Embryonic facial prominence (tissue), 1 donor: ENCODE measurements around the gene PATL2.
"Not testable (repeated sequence)": the region's sequence is repeated elsewhere in the genome, so short reads cannot be mapped to it uniquely, and the experiment has no call there.

Experiments
- DNase-seq: peaks from one replicate; pipeline ENCODE4 v3.0.0-alpha.2; 2016; ENCODE audit errors: extremely low spot score

Gene PATL2

DNA sequence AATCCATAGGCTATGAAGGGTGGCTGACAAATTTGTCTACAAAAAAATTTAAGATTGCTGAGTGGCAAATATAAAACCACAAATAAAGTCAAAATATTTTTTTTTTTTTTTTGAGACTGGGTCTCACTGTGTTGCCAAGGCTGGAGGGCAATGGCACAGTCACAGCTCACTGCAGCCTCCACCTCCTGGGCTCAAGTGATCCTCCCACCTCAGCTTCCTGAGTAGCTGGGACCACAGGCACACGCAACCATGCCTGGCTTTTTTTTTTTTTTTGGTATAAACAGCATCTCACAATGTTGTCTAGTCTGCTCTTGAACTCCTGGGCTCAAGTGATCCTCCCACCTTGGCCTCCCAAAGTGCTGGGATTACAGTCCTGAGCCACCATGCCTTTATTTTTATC, 20.9 kb downstream of the PATL2 start:
- not testable (repeated sequence) for DNase-seq

DNA sequence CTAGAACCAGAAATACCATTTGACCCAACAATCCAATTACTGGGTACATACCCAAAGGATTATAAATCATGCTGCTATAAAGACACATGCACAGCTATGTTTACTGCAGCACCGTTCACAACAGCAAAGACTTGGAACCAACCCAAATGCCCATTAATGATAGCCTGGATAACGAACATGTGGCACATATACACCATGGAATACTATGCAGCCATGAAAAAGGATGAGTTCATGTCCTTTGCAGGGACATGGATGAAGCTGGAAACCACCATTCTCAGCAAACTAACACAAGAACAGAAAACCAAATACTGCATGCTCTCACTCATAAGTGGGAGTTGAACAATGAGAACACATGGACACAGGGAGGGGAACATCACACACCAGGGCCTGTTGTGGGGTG, 21.8 kb downstream of the PATL2 start:
- not testable (repeated sequence) for DNase-seq

DNA sequence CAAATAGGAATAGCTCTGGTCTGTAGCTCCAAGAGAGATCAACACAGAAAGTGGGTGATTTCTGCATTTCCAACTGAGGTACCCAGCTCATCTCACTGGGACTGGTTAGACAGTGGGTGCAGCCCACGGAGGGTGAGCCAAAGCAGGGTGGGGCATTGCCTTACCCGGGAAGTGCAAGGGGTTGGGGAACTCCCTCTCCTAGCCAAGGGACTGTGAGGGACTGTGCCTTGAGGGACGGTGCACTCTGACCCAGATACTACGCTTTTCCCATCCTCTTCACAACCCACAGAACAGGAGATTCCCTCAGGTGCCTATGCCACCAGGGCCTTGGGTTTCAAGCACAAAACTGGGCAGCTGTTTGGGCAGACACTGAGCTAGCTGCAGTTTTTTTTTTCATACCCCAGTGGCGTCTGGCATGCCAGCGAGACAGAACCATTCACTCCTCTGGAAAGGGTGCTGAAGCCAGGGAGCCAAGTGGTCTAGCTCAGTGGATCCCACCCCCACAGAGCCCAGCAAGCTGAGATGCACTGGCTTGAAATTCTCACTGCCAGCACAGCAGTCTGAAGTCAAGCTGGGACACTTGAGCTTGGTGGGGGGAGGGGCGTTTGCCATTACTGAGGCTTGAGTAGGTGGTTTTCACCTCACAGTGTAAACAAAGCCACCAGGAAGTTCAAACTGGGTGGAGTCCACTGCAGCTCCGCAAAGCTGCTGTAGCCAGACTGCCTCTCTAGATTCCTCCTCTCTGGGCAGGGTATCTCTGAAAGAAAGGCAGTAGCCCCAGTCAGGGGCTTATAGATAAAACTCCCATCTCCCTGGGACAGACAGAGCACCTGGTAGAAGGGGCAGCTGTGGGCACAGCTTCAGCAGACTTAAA, 28.1 kb downstream of the PATL2 start:
- not testable (repeated sequence) for DNase-seq

GRCh38 chr15:44682211-44682610, 28.9 kb downstream of the PATL2 start:
- DNase-seq, result no peak

GRCh38 chr15:44676676-44677075, 34.4 kb downstream of the PATL2 start:
- DNase-seq, result no peak

DNA sequence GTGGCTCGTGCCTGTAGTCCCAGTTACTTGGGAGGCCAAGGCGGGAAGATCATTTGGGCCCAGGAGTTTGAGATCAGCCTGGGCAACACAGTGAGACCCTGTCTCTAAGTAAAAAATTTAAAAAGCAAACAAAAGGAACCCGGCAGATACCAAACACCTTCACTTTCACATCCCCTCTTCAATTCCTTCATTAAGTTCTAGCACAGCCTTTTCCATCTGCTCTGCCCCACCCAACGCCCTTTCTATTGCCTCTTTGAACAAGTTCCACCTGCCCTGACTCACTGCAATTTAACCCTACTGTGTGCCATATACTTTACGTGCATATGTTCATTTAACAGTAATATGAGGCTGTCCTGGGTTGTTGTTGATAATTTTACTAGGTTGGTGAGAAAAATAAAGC, 35.2 kb downstream of the PATL2 start:
- DNase-seq, result no peak

DNA sequence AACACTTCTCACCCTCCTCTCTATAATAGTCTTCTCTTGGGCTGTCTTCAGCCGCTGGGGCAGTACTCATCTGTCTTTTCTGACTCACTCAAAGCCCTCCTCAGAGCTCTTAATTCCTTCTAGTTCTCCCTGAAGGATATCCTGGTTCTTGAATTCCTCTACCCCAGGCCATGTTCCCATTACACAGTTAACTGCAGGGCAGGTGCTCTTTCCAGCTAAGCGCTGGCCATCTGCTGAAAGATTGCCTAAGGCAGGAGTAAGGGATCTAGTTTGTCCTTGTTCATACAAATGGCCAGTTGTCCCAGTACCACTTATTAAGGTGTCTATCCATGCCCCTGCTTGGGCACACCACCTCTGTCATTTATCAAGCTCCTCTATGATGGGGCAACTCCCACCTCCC, 37.5 kb downstream of the PATL2 start:
- DNase-seq, result no peak

DNA sequence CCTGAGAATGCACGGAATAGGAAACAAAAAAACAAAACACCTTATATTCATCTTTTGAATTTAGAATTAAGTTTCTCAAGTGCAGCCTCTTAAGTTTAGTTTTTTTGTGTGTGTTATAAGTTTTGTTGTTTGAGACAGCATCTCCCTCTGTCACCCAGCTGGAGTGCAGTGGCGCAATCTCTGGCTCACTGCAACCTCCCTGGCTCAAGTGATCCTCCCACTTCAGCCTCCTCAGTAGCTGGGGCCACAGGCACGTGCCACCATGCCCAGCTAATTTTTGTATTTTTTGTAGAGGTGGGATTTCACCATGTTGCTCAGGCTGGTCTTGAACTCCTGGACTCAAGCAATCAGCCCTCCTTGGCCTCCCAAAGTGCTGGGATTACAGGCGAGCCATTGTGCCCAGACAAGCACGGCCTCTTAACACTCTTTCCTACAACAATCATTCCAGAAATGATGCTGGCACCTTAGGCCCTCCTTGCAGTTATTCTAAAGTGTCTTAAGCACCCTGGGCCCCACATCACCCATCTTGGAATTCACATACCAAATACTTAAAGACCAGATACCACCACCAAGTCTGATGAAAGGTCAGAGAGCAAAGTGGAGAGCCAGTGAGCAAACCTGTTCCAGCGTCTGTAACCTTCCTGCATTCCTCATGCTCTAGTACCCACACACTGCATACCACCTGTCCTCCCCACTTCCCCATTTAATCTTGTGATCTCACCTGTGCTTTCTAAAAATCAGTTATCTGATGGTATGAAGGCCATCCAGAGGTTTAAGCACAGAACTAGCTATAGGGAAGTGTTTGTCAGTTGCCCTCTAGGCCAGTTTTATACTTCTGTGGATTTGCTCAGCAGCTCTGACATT, 40.8 kb downstream of the PATL2 start:
- DNase-seq, result no peak

GRCh38 chr15:44668921-44669320, 42.2 kb downstream of the PATL2 start:
- DNase-seq, result no peak

GRCh38 chr15:44667039-44667360, 44.1 kb downstream of the PATL2 start:
- DNase-seq, result no peak

DNA sequence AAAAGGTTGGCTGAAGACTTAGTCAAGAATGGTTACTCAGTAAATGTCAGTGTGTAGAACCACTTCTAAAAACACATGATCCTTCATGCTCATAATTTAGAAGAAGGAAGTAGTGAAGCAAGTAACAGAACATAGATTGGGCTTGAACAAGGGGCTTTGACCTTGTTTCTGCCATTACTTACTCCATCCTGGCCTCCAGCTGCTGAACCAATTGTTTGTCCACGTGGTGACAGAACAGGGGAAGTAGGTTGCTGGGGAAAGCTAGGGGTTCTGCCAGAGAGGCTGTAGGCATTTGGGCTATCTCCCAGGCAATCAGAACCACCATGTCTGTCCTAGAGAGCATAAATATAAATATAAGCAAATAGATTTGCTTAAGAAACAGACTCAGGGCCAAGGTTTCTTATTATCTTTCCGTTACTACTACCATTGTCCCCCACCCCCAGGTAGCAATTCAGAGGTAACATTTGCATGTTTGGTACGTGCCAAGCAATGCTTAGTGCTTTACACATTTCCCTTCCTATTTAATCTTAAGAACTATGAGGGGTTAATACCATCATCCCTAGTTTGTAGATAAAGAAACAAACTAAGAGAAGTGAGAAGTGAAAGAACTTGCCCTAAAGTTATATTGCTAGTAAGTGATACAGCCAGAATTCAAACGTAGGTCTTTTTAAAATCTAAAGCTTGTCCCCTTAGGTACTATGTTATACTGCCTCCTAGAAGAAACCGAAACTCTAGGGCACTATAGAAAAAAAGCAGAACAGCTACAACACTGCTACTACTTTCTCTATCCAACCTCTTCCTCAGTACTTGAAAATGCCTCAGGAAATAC, 44.7 kb downstream of the PATL2 start:
- no peak for DNase-seq

- peak; percentile 90 for DNase-seq
Measured at GRCh38 chr15:44663410-44664308, 47.5 kb downstream of the PATL2 start, which contains the start of gene SPG11. SPG11 (minus strand) TSS chr15:44663662; CDS start chr15:44663647, 15 bp downstream.

DNA sequence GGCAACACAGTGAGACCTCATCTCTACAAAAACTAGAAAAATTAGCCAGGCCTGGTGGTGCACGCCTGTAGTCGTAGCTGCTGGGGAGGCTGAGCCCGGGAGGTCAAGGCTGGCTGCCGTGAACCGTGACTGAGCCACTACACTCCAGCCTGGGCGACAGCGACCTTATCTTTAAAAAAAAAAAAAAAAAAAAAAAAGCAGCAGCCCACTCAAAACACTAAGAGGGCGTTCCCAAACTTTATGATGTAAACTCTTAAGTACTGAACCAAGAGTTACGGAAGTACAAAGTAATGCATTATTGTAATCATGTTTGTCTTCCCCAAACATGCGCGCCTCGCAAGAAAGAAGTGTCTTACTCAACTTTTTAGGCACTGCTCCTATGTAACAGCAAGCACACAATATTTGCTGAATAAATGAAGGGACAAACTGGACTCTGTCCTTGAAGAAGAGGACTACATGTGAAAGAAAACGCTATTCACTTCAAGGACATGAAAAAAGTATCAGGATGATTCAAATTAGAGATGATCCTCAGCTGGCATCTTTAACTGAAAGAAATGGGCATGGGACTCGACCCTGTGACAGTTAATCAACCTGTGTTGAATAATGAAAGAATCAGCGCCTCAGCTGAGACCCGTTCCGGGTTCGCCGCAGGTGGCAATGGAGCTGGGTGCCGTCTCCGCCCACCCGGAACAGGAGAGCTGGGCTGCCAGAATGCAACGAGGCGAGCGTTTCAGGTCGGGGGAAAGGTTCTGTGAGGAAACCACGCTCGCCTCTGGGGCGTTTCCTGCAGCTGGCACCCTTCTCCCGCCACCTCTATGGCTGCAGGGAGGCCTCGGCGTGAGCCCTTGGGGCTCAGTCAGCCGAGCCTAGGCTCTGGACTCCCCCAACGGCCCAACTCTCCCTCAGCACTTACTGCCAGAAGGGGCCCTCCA, 48.4 kb downstream of the PATL2 start:
- DNase-seq, result no peak

DNA sequence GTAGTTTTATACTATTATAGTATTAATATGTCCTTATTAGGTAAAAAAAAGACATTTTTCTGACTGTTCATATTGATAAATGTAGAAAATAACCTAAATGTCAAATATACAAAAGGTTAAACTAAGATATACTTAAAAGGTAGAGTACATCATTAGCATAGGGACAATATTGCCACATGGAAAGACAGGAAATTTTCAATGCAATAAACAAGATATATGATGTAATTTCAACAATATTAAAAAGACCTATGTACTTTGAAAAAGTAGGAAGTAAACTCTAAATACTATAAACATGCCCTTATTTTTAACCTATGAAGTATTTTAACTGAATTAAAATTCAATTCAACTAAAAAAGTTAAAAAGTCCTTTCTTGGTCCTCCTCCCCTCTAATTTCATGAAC, 49.5 kb downstream of the PATL2 start:
- no peak for DNase-seq

DNA sequence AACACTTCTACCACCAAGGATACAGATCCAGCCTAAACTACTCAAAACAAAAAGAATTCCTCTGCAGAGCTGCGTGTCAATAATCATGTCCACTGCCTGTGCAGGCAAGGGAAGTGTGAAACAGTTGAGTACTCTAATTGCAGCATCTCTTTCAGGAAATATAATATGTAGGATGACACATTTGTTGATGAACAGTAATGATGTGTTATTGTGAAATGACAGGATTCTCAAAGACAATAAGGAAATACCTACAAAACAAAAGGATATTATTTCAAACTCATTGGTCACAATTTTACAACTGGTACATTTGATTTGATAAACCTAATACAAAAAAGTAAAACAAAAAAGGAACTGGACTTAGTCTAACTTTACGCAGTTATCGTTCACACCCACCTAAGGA, 52.1 kb downstream of the PATL2 start:
- DNase-seq, result no peak

DNA sequence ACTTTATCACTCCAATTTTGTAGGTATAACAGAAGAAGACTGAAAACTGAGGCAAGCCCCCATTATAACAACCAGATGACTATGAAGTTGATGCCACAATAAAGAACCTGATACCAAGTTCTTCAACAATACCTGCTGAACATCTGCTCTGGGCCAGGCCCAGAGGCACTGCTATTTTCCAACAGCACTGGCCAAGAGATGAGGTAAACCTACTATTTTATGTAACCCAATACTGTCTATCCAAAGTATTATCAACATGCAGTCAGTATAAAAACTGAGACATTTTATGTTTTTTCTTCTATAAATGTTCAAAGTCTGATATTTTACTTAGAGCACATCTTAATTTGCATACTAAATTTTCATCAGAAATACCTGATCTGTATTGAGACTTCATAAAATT, 53.7 kb downstream of the PATL2 start:
- no peak for DNase-seq

- DNase-seq, result no peak
Measured at GRCh38 chr15:44656913-44657312, 54.2 kb downstream of the PATL2 start.

DNA sequence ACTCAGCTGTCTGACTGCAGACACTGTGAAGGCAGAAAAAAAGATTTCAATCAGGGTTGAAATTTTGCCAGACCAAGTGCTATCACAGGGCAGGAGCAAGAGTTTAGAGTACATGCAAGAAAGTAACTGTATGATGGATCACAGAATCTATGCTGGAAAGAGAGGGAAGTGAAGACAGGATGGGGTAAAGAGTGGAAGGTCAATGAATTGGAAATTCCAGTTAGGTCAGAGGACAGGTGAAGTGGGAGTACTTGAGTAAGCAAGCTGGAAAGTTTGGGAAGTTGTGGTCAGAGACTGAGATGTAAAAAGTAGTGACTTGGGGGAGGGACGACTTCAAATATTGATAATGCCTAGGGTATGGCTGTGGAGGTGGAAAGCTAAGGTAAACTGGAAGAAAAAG, 54.8 kb downstream of the PATL2 start:
- no peak for DNase-seq

DNA sequence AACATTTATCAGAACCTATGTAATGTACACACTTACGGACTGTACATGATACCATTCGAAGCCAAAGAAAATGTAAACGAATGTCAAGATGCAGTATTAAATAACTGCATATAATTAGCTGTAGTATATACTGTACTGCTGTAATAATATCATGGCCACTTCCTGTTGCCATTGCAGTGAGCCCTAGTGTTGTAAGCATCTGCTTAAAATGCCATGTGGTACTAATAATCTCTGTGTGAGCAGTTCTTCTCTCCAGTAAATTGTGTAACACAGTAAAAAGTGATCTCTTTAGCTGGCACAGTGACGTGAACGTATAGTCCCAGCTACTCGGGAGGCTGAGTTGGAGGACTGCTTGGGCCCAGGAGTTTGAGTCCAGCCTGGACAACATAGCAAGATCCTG, 56.3 kb downstream of the PATL2 start:
- DNase-seq, result no peak

GRCh38 chr15:44647637-44648036, 63.5 kb downstream of the PATL2 start:
- no peak for DNase-seq
